ENCODE results near the gene TBXAS1.

TBXAS1 gene

GRCh38 chr7:139854803-139855497 is 25.9 kb downstream of the TBXAS1 start:
- TF ChIP-seq, protein P1, sequence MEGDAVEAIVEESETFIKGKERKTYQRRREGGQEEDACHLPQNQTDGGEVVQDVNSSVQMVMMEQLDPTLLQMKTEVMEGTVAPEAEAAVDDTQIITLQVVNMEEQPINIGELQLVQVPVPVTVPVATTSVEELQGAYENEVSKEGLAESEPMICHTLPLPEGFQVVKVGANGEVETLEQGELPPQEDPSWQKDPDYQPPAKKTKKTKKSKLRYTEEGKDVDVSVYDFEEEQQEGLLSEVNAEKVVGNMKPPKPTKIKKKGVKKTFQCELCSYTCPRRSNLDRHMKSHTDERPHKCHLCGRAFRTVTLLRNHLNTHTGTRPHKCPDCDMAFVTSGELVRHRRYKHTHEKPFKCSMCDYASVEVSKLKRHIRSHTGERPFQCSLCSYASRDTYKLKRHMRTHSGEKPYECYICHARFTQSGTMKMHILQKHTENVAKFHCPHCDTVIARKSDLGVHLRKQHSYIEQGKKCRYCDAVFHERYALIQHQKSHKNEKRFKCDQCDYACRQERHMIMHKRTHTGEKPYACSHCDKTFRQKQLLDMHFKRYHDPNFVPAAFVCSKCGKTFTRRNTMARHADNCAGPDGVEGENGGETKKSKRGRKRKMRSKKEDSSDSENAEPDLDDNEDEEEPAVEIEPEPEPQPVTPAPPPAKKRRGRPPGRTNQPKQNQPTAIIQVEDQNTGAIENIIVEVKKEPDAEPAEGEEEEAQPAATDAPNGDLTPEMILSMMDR (conservative IDR thresholded peaks at IDR 0.05), result no peak
- H3K27ac ChIP-seq, result no peak overlapping the region

DNA sequence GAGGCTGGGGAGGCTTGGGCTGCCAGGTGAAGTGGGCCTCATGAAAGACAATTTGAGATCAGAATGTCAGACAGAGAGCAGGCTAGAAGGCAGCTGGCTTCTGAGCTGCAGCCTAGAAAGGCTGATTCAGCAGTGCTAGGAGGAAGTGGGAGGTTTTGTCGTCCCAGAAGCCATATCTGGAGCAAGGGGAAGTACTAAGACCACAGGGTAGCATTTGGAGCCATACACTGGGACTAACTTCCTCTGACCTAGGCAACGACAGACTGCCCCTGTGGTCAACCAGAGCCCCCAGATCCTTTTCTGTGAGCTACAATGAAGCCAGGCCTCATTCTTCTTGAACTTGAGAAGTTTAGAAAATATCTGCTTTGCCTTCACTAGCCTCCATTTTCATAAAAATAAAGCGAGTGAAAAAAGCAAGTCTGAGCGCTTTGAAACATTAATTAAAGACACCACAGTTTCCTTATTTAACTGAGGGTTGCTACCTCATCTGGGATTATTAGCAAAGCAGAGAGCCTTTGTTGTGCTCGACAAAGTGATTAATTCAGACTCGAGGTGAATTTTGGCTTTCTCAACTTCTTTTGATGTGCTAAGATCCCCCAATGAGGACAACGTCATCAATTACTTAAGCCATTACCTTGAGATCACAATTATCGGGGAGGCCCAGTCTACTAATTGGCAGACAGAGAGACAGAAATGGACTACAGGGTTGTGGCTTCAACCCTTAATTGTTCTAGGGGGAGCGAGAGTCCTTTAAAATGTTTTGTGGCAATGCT is 26.6 kb downstream of the TBXAS1 start:
- no peak overlapping the region for H3K27ac ChIP-seq
- TF ChIP-seq, protein P1 (conservative IDR thresholded peaks at IDR 0.05), result no peak

- H3K27ac ChIP-seq, result no peak overlapping the region
- TF ChIP-seq, protein P1 (conservative IDR thresholded peaks at IDR 0.05), result no peak
Observed at GRCh38 chr7:139857791-139858190, 28.7 kb downstream of the TBXAS1 start.

DNA sequence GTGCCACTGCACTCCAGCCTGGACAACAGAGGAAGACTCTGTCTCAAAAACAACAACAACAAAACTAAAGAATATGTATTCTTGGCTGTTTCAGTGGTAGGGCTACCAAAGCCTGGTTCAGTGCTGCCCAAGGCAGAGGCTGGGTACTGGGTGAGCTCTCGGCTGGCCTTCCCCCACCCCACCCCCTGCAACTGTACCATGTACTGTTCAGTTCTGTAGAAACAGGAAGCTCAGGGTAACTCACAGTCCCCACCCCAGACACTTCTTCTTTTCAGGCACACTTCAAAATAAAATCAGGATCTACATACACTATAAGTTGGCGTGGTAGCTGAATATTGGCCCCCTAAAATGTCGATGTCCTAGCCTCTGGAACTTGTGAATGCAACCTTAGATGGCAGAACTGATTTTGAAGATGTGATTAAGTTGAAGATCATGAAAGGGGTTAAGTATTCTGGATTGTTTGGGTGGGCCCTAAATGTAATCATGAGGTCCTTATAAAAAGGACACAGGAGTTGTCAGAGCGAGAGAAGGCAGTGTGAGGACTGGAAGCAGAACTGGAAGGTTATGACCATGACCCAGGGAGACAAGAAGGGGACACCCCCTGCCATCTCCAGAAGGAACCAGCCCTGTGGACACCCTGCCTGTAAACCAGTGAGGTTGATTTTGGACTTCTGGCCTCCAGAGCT is 31.2 kb downstream of the TBXAS1 start:
- TF ChIP-seq, protein P1 (conservative IDR thresholded peaks at IDR 0.05), result no peak
- H3K27ac ChIP-seq, result no peak overlapping the region

DNA sequence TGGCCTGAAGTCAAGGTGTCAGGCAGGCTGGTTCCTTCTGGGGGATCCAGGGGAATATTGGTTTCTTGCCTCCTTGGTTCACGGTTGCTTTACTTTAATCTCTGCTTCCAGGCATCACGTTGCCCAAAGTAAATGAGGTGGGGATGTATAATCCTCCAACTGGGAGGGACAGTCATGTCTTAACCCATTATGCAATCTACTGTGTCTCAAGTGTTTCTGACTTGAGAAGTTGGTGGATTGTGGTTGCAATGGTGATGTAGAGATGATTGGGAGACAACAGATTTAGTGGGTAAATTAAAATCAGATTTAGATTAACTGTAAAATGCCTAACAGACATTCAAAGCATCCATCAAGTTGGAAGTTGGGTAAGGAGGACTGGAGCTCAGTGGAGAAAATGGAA is 32.7 kb downstream of the TBXAS1 start:
- H3K27ac ChIP-seq, result no peak overlapping the region
- TF ChIP-seq, protein P1 (conservative IDR thresholded peaks at IDR 0.05), result no peak

- no peak overlapping the region for H3K27ac ChIP-seq
- TF ChIP-seq, protein P1 (conservative IDR thresholded peaks at IDR 0.05), result no peak
Observed at GRCh38 chr7:139866047-139866837, 37.2 kb downstream of the TBXAS1 start.
